NCI-H1417 (cell line): ENCODE measurements around the gene HADH.
A peak's percentile ranks its signal among the peaks of the same experiment; 100 is the strongest.
"Not testable (repeated sequence)": the region's sequence is repeated elsewhere in the genome, so short reads cannot be mapped to it uniquely, and the experiment has no call there.

Source experiments
- DNase-seq, 3 experiments: peaks; one replicate each; lab custom pipeline; 2025; lab: John Stamatoyannopoulos, UW

Gene HADH

DNA sequence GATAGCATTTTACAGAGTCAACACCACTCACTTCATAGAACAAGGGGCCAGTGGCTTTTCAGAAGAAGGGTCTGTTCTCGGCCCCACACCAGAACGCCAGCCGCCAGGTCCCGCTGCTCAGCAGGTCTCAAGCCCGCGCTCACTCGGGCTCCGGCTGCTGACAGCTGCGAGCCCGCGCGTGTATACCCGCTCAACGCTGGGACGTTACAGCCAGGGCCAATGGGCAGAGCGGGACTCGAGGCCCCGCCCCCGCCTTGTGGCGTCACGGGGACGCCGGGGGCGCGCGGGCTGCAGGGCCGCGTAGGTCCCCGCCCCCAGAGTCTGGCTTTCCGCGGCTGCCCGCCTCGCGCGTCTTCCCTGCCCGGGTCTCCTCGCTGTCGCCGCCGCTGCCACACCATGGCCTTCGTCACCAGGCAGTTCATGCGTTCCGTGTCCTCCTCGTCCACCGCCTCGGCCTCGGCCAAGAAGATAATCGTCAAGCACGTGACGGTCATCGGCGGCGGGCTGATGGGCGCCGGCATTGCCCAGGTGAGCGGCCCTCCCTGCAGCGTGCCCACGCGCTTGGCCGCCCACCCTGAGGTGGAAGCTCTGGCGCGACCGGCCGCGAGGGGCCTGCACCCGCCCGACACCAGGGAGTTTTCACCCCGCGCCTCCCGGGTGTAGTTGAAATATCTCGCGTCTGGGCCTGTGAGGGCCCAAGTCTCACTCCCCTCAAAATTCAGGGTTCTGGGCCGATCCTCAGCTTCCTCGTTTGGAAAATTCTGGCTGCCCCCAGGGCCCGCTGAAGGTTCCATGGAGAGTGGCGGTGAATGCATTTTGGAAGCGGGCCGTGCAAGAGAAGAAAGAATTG lies at the start of gene HADH:
Gene HADH, plus strand, starts transcription at position 353 of the 850 bp plus-strand sequence. Its CDS starts 44 bp downstream, at position 397.
- peak; percentile 87 to 95 (median 95) for DNase-seq

DNA sequence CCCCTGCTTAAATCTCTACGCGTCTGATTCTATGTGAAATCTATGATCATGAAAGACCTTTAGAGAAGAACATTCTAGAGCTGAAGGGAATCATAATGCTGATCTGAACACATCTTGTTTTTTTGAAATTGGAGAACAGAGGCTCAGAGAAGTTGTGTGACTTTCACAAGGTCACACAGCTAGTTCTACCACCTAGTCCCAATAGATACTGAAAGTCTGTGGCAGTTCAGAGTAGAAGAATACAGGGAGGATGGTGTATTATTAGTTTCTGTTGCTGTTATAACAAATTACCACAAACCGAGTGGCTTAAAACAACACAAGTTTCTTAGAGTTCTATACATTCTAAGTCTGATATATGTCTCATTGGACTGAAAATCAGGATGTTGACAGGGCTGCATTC lies 43.9 kb upstream of the HADH start:
- no peak for DNase-seq

DNA sequence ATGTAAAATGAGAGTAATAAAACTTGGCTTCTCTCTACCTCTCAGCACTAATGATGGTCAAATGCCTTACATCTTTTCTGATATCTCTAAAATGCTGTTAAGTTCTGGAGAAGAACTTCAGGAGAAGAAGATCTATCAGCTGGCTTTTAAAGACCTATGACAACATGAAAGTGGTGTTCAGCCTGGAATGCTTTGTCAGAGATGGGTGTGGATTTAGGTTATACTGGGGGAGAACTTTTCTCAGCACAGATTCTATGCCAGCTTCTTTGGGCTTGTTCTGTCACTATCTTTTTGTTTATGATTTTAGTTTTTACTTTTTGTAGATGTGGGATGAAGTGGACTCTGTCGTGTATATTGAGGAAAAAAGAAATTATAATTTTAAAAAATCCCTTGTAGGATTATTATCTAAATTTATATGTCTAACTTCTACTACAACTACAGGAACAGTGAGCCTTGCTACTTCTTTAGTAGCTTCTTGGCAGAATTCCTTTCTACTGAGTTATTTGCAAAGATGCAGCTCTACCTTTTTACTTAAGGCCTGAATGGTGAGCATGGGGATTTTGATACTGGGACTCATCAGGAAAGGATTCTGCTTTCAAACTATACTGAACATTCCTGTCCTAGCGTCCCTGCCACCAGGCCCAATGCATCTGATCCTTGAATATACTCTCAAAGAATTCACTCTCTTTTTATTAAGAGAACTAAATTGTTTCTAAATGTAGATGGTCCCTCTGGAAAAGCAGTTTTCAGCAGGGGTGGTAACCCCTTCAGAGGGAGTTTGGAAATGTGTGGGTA lies 38.7 kb upstream of the HADH start:
- no peak for DNase-seq

DNA sequence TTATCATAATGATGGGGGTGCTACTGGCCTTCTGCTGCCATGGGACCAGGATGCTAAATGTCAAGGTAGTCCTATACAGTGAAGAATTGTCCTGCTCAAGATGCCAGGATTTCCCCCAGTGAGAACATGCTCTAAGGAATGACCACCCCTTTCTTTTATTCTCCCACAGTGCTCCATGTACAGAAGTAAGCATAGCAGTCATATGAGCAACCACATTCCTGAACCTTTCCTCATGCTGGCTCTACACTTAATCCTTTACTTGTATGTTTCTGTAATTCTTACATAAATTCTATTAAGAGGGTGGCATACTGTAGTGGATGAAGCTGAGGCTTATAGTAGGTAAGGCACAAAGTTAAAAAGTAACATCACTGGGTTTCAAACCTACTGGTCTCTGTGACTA lies 38.1 kb upstream of the HADH start:
- no peak for DNase-seq

DNA sequence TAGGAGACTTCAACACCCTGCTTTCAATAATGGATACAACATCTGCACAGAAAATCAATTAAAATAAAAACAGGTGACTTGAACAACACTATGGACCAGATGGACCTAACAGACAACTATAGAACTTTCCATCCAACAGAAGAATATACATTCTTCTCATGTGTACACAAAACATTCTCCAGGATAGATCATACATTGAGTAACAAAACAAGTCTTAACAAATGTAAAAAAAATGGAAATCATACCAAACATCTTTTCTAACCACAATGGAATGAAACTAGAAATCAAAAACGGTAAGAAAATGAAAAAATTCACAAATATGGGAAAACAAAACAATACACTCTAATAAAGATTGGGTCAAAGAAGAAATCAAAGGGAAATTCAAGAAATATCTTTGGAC lies 33.7 kb upstream of the HADH start:
- DNase-seq = no peak

DNA sequence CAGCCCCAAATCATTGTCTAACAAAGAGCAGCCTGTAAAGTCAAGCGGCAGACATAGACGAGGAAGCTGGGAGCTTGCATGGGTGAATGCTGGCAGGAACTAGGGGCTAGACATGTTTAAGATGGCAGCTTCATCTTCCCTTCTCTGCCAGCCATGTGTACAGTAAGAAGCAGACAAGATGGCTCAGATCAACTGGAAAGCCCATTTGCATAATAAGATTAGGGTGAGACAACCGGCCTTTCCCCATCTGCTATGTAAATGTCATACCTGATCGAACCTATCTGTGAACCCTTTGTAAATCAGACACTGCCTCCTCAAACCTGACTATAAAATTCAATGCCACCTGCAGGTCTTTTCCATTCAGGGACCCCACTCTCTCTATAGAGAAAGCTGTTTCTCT lies 22.8 kb upstream of the HADH start:
- DNase-seq = no peak

DNA sequence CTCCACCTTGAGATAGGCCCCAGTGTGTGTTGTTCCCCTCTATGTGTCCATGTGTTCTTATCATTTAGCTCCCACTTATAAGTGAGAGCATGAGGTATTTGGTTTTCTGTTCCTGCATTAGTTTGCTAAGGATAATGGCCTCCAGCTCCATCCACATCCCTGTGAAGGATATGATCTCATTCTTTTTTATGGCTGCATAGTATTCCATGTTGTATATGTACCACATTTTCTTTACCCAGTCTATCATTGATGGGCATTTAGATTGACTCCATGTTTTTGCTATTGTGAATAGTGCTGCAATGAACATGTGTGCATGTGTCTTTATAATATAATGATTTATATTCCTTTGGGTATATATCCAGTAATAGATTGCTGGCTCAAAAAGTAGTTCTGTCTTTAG lies 22.2 kb upstream of the HADH start:
- not testable (repeated sequence) for DNase-seq

DNA sequence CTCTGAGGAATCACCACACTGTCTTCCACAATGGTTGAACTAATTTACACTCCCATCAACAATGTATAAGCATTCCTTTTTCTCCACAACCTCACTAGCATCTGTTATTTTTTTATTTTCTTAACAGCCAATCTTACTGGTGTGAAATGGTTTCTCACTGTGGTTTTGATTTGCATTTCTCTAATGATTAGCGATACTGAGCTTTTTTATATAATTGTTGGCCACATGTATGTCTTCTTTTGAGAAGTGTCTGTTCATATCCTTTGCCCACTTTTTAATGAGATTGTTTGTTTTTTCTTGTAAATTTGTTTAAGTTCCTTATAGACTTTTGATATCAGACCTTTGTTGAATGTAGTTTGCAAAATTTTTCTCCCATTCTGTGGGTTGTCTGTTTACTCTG lies 21.8 kb upstream of the HADH start:
- not testable (repeated sequence) for DNase-seq

DNA sequence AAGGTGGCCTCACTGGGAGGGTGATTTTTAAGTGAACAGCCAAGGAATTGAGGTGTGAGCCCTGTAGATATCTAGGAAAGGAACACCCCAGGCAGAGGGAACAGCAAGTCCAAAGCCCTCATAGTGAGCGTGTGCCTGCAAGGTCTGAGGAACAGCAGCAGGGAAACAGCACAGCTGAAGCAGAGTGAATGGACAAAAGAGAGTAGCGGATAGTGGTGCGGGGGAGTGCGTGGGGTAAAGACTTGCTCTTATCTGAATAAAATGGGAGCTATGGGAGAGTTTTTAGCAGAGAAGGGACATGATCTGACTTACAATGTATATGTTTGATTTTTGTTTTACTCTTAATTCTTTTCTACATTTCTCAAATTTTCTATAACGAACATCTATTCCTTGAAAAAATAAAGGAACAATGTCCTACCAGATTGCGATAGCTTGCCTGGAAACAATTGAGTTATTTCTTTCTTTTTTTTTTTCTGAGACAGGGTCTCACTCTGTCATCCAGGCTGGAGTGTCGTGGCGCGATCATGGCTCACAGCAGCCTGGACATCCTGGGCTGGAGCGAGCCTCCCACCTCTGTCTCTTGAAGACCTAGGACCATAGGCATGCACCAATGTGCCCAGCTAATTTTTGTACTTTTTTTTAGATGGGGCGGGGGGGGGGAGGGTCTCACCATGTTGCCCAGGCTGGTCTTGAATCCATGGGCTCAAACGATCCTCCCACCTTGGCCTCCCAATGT lies 19.5 kb upstream of the HADH start:
- DNase-seq = no peak

DNA sequence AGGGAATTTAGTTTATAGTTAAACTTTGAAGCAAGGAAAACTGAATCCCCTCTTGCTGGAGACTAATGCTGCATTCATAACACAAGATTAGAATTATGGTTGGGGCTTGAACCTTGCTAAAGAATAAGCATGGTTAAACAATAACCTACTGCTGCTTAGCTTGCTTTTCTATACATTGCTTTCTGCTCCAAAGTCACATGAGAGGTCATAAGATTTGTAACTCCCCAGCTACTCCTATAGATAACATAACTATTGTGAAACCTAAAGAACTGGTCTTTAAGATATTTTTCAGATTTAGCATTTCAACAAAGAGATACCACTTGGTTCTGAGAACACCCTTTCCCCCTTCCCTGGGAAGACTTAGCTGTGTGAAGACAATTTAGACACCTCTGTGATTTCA lies 17.1 kb upstream of the HADH start:
- no peak for DNase-seq

DNA sequence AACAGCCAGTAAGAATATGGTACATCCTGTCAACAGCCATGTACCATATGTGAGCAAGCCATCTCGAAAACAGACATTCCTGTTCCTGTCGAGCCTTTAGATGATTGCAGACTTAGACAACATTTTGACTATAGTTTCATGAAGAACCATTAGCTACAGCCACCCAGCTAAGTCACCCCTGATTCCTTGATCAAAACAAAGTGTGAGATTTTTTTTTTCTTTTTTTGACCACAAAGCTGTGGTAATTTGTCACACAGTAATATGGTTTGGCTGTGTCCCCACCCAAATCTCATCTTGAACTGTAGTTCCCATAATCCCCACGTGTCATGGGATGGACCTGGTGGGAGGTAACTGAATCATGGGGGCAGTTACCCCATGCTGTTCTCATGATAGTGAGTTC lies 15.2 kb upstream of the HADH start:
- no peak for DNase-seq

DNA sequence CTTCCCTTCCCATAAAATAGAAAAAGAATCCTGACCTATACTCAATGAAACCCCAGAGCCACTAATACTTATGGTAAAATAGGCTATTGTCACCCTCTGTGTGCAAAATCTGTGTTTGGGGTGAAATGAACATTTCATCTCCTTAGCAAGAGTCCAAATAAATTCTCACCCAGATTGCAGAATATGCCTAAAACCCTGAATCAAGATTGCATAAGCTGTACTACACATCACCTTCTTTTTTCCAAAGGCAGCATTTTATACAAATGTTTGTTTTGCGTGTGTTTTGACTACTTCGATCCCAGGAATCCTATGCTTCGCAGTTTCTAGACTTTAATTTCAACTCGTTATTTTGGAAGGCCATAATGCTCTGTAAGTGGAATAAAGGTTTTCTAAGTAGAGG lies 12.2 kb upstream of the HADH start:
- no peak for DNase-seq

DNA sequence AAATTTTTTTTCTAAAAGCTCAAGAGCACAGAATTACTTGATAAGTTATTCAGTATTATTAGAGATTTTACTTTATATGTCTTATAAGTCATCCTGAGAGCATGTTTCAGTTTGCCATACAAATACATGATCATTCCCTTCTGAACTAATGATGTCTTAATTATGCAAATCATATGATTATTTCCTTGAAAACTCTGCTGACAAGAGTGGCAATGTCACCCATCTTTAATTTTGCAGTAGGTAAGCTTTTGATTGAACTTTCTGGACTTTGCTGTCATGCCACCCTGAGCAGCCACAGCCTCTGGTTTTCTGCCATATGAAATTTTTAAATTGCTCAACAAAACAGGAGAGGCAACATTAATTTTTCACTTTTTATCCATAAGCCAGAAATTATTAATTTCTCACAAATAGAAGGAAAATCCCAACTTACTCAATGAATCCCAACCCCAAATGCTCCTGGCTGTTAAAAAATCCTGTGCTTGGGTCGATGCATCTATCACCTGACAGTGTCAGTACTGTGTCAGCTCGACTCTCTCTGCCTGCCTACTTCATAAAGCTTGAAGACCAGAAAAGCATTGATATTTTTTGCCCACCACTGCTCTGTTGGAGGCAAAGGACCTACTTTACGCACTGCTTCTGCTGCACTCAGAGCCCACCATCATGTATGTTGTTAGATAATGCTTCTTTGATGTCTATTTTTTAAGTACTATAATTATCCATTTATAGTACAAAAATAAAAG lies 11.6 kb upstream of the HADH start:
- DNase-seq = no peak

DNA sequence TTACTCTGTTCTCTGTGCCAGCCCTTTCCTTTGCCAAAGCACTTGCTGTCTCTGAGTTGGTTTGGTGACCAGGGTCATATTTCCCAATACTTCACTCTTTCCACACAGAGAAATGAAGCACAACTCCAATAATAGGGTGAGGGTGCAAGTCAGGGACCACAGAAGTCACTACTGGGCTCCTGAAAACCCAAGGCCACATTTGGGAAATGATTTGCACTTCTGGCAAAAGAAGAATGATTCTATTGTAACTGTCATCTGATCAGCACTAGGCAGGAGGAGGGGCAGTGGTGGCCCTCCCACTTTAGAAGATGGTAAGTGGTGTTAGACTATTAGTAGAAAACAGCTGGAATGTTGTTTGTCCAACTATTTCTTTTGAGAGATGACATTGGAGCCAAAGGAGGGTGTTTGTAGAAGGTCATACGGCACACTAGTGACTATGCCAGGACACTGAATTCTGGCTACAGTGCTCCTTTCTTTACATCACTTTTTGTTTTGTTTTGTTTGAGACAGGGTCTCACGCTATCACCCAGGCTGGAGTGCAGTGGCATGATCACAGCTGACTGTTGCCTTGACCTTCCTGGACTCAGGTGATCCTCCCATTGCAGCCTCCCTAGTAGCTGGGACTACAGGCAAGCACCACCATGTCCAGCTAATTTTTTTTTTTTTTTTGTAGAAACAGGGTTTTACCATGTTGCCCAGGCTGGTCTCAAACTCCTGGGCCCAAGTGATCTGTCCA lies 10.8 kb upstream of the HADH start:
- no peak for DNase-seq

DNA sequence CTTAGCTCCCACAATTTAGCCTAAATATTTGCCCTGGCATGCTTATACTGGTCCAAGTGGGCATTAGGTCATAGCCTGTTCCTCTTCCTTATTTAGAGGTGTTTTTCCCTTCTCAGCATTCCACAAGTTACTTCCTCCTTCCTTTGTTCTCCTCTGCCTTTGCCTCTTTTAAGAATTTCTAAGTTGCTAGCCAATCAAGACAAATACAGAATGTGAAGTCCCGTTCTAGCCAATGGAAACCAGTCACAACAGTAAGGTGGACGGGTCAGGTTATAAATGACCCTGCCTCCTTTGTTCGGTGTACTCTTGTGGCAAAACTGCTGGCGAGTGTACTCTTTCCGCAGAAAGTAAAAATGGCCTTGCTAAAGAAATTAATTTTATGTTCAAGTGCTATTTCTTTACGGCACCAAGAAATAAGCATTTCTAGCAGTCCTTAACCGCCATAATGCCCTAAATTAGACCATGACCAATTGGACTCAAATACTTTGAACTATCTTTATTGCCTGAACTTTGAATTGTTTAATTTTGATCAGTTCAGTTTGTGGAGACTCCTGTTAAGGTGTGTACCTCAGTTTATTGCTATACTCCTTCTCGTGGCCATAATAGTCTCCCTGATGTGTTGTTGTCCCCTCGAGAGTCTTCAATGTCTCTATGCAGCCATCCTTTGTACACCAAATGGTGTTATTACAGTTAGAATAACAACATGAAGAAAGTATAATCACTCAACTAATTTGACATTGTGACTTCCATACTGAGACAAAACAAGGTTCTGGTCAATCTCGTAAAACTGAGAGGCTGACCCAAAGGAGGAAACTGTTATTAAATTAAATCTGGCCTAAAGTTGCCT lies 1.6 kb upstream of the HADH start:
- DNase-seq = no peak

DNA sequence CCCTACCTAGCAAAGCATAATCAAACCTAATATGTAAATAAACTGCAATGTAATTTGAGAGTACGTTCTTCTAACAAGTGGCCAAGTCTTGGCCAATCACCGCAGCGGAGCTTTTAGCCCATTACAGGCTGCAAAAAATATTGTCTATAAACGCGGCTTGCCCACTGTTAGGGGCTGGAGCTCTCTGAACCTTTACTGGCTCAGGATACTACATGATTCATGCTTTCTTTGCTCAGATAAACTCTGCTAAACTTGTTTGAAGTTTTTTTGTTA lies 990 bp upstream of the HADH start:
- DNase-seq = peak in 2 of 3 experiments; percentile 25 to 62

DNA sequence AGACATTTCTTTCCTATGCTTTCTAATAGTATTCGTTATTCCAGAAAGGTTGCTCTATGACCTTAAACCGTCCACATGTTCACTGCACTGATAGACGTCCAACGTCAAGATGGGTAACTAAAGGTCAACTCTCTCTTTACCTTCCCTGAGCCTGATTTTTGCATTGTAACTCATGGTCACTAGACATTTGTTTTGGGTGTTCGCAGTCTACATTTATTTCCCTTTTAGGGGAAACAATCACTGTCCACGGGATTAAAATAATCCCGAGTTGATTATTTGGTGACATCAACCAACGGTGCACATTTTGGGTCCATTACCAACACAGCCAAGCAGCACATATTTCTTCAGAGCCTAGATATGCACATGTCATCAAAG lies 540 bp upstream of the HADH start:
- DNase-seq = no peak

DNA sequence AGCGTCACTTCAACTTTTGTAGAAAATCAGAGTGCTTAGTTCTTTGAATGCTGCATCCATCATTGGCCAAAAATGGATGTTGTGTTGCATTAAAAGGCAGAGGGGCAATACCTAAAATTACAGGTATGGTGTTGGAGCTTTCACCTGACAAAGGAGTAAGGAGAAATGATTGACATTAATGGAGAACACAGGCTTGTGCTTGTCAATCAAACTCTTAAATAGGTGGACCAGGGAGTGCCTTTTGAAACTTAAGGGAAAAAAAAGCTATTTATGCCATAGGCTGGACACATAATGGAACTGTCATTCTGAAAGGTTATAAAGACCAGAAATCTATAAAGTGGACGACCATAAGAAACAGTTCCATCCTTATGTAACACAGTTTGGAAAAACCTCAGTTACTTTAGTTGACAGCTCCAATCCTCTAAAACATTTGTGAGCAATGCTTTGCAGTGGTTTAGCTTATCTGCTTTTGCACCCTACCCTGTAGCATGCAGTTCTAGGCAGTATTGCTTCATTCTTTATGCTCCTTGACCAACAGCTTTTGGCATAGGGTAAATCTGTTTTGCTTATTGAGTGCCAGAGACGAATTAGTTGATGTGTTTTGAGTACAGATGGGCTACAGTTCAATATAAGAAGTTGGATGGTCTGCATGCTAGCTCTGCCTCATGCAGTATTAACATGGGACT lies 2.4 kb downstream of the HADH start:
- DNase-seq = peak in 1 of 3 experiments; percentile 34

DNA sequence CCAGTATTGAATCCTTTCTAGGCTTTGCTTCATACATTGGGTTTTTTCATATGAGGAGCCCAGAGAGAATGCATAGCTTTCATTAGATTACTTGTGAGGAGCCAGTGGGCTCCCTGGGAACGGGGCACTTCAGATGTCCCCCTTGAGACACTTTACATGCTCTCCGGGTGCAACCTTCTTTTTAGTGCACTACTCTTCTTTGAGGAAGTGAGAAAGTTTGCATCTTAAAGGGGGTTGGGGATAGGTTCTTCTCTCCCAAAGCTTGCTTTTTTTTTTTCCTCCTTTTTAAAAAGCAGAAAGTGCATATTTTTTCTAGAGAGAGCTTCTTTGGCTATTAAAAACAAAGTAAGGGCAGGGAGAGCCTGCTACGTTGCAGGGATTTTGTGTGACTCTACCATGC lies 4.3 kb downstream of the HADH start:
- no peak for DNase-seq

DNA sequence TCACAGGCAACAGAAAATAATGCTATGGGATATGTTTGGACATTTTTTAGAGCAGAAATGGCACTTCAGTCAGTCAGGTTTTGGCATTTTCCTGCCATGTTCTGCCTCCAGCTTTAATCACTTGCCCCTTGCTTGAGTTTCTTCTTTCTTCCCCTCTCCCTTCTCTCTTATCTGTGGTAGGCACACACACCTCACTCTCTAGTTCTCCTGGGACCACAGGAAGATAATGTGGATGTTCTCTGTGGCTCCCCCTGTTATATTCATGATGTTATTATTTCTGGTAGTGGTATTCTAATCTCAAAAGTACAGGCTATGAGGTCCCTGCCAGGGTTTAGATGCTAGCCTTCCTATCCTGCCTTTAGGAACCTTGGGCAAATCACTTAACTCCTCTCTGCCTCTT lies 5.2 kb downstream of the HADH start:
- no peak for DNase-seq
